GM21825 (cell line): ENCODE data around the gene MACROD2.
"Not testable (repeated sequence)": the region's sequence is repeated elsewhere in the genome, so short reads cannot be mapped to it uniquely, and the experiment has no call there.

ENCODE experiments used
- ATAC-seq: cut with Tn5 transposase; IDR thresholded peaks from one replicate; pipeline ENCODE4 v1.9.1; 2021; ENCODE audit warnings: mild to moderate bottlenecking, moderate library complexity; ENCODE audit not compliant: unreplicated experiment

MACROD2 gene

GRCh38 chr20:15359056-15359455 is 1363.7 kb downstream of the MACROD2 start:
- ATAC-seq = no peak

DNA sequence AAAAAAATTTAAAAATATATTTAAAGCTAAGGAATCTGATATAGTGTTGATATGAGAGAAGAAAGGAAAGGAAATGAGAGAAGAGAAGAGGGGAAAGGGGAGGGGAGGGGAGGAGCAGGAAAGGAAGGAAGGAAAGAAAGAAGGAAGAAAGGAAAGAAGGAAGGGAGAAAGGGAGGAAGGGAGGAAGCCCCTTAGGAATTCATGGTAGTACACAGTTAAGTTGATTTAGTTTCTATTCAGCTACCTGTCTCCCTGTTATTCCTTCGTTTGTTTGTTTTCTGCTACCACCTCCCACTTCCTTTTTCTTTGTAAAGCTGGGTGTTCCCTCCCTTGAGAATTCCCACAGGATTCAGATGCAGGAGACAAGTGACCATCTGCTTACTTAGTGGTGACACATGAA is 1367.5 kb downstream of the MACROD2 start:
- no peak for ATAC-seq

- ATAC-seq = no peak
Measured at GRCh38 chr20:15364781-15365180, 1369.5 kb downstream of the MACROD2 start.

GRCh38 chr20:15370370-15370769 is 1375.1 kb downstream of the MACROD2 start:
- ATAC-seq = no peak

- ATAC-seq = no peak
Measured at GRCh38 chr20:15374682-15375081, 1379.4 kb downstream of the MACROD2 start.

GRCh38 chr20:15375836-15376235 is 1380.5 kb downstream of the MACROD2 start:
- ATAC-seq = no peak

DNA sequence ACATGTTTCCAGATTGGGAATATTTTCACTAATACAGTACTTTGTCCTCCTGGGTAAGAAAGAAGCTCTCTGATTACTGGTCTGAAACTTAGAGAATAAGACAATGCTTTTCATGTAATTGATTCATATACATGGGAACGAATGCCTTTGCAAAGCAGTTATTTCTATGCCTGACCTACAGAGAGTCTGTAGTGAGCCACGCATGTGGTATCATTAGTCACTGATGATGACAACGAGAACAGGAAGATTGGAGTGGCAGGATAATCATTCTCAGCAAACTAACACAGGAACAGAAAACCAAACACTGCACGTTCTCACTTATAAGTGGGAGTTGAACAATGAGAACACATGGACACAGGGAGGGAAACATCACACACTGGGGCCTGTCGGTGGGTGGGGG is 1382.3 kb downstream of the MACROD2 start:
- ATAC-seq = not testable (repeated sequence)

- no peak for ATAC-seq
Measured at GRCh38 chr20:15378151-15378550, 1382.8 kb downstream of the MACROD2 start.

DNA sequence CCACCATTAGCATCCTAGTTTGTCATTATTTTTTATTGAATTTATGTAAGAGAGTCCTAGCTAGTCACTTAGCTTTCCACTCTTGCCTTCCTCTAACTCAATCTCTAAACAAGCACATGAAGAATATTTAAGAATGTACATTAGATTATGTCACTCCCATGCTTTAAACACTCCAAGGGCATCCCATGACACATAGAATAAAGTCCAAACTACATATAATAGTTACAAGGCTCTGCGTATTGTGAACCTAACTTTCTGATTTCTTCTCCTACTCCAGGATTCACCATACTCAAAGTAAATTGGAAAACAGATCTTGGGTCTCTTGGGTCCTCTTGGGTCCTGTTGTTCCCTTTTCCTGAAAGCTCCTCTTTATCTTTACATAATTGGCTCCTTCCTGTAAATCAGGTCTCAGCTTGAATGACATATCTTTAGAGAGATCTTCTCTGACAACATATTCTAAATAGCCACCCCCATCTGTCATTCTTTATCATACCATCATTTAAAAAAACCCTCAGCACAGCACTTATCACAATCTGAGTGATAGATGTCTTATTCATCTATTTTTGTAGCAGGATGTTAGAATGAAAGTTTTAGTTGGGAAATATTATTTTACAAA is 1384.5 kb downstream of the MACROD2 start:
- no peak for ATAC-seq

DNA sequence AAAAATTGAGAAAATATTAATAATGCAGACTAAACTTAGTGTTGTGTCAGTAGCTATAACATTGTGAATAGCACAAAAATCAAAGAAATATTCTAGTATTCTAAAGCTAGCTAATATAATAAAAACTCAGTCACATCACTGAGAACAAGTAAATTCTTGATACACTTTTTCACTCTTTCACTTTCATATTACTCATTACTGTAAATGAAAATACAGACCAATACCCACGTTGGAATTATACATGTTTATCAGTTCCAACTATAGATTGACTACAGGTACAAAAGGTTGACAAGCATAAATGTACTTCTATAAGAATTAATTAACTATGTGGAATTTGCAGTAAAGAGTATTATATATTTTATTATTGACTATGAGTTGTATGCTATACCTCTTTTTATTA is 1385.5 kb downstream of the MACROD2 start:
- ATAC-seq = no peak

GRCh38 chr20:15387228-15387627 is 1391.9 kb downstream of the MACROD2 start:
- no peak for ATAC-seq

- no peak for ATAC-seq
Measured at GRCh38 chr20:15395457-15395856, 1400.1 kb downstream of the MACROD2 start.

GRCh38 chr20:15396026-15396425 is 1400.7 kb downstream of the MACROD2 start:
- no peak for ATAC-seq

DNA sequence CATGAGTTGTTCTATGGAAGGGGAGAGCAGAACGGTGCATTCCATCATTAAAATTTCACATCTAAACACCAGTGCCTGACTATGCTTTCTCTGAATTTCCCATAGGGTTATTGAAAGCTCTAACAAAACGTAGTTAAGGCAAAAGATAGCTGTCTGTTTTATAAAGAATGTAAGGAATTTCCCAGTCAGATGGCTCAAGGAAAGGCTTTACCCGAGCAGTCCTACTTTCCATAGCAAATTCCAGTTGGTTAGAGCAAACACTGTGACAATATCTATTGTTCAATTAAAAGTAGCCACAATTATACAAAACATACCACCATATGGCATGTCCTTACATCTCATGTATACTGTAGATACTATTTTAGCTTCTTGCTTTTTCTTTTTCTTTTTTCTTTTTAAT is 1401.6 kb downstream of the MACROD2 start:
- no peak for ATAC-seq

- ATAC-seq = no peak
Measured at GRCh38 chr20:15399781-15400180, 1404.5 kb downstream of the MACROD2 start.

- ATAC-seq = no peak
Measured at GRCh38 chr20:15406072-15406471, 1410.8 kb downstream of the MACROD2 start.

DNA sequence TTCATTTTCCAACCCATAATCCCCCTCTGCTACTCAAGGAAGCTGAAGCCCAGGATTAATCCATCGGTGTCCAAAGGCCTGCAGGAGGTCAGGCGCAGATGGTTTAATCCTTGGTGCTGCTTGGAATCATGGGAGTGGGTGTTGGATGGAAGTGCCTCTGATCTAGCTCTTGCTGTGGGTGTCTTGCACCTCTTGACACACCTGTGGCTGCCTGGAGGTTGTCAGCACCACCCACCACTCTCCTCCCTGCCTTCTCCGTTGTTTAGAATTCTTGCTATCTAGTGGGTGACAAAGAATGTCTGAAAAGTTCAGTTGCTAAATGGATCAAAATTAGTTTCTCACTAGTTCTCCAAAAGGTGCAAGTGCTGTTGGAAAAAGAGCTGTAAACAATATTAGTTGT is 1416.5 kb downstream of the MACROD2 start:
- ATAC-seq = no peak

GRCh38 chr20:15415908-15416307 is 1420.6 kb downstream of the MACROD2 start:
- ATAC-seq = no peak

DNA sequence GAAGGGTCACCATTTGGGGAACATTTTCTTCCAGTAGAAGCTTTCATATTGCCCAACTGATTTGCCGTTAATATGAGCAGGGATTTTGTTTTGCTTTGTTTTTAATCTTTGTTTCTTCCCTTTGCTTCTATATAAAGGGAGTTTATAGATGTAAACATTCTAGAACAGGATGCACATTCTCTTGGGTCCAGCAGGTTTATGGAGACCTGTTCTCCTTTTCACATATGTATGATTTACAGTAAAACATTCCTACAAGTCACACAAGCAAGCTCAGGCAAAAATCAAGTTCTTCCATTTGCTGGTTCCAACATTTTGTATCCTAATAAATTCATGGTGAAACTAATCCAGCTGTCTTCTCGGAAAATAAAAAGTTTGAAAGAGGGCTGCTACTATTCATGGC is 1424.5 kb downstream of the MACROD2 start:
- no peak for ATAC-seq

GRCh38 chr20:15422966-15423365 is 1427.7 kb downstream of the MACROD2 start:
- no peak for ATAC-seq

DNA sequence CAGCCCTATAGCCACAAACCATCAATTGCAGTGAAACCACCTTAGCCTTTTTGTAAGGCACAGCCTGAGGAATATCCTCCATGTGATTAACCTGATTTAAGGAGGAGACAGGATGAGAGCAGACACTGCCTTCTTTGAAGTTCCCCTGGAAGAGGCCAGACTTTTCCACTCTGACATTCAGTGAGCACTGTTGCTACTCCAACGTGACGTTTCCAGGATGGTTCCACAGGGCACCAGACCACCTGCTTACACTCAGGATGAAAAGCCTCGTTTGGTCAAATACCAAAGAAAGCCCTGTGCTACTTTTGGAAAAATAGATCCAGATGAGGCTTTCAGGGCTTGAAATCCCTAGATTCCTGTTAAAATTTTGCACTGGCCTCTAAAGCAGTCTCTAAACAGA is 1444.2 kb downstream of the MACROD2 start:
- no peak for ATAC-seq

- ATAC-seq = no peak
Measured at GRCh38 chr20:15440049-15440820, 1444.9 kb downstream of the MACROD2 start.
